Lower lobe of right lung (tissue), 2 donors: Measurements from ENCODE around the gene LHX2. TPM values are rescaled to one million over a fixed set of nuclear protein-coding genes. Genes with fewer than 3 reads are reported as not detected.

ENCODE experiments used
- ATAC-seq, 2 donors: fragments of 200-7000 bp; cut with Tn5 transposase; one replicate each; pipeline ENCODE4 v1.9.1; 2020 to 2022; ENCODE audit warnings: mild to moderate bottlenecking in 2 of 2, moderate library complexity in 2 of 2
- DNase-seq: peaks from one replicate; pipeline ENCODE4 v3.0.0-alpha.2; 2020
- H3K27ac ChIP-seq: fragments of 200-600 bp; one replicate; pipeline ENCODE4 v1.8.0; 2022
- H3K27me3 ChIP-seq: fragments of 200-600 bp; one replicate; pipeline ENCODE4 v1.8.0; 2022; ENCODE audit warnings: low read depth
- H3K36me3 ChIP-seq: fragments of 200-600 bp; one replicate; pipeline ENCODE4 v1.8.0; 2022; ENCODE audit warnings: mild to moderate bottlenecking
- H3K4me1 ChIP-seq: fragments of 200-600 bp; one replicate; pipeline ENCODE4 v1.8.0; 2022
- H3K4me3 ChIP-seq: fragments of 200-600 bp; one replicate; pipeline ENCODE4 v1.8.0; 2022; ENCODE audit warnings: mild to moderate bottlenecking
- H3K9me3 ChIP-seq: fragments of 200-600 bp; one replicate; pipeline ENCODE4 v1.8.0; 2022
- intact Hi-C: fragments of 100-400 bp; cut with DNase I; formaldehyde crosslinking; loops from one replicate; pipeline ENCODE4 v1.11.0; 2022
- total RNA-seq: library from RNA; stranded (reverse); fragmentation: NEBNext Ultra II Directional; extraction: Animal tissue kit (Norgen Biotek cat#: 25700); gene quantifications from one replicate; pipeline ENCODE4 v1.2.1, GENCODE V29; 2021
- TF ChIP-seq, protein P1 (sequence below): fragments of 200-600 bp; IDR thresholded peaks from one replicate; pipeline ENCODE4 v1.8.0; 2022; ENCODE audit warnings: antibody characterized with exemption, mild to moderate bottlenecking
- donor health status: DM: no; HTN: yes; CAD: no; lungs with severe emphysema.

LHX2 gene
- total RNA-seq, 1 donor from 2014 or later: not detected

DNA sequence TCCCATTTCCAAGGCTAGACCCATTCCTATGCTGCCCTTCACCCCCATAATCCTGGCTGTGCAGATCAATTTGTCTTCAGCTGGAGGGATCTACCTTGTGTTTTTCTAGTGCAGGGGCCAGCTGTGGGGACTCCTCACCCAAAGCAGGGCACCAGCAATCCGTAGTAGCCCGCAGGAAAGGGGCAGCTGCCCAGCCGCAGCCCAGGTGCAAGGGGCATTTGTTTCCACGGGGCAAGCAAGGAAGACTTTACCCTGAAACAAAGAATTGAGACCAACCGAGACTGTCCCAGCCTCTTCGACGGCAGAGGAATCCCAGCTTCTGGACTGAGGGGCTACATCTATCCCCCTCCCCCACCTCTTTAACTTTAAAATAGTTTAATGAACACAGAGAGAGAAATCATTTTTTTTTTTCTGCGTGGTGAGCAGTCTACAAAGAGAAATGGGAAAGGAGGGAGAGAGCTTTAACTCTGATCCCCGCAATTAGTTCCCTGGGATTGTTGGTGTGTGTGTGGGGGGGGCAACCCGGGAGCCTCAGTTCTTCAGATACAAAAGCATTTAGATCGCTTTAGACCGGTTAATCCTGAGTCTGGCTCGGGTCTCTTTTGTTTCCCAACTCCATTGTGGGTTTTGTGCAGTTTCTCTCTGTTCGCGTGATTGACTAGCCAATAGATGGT, 10.6 kb upstream of the LHX2 start:
- no peak for DNase-seq
- H3K36me3 ChIP-seq: no peaks in the 10 kb centered on the region
- peaks cover 93% of the 10 kb centered on the region for H3K27me3 ChIP-seq

DNA sequence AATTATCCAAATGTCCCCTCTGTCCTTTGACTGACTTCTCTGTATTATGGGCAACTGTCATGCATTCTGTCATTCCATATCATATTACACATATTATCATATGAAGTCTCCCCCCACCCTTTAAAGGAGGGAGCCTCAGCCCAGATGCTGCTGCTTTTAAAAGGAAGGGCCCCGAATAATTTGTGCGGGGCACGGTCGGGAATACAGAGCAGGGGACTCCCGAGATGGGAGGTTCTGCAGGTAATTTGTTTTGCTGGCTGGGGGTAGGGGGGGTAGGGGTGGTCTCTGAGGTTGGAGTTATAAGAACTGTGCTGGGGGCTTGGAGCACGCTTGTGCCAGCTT, 10.1 kb upstream of the LHX2 start:
- intact Hi-C loops: no loop called here
- peaks cover 93% of the 10 kb centered on the region for H3K27me3 ChIP-seq
- no peak overlapping the region for H3K4me3 ChIP-seq
- H3K4me1 ChIP-seq: peaks cover 27% of the 10 kb centered on the region
- no peaks in the 10 kb centered on the region for H3K9me3 ChIP-seq
- TF ChIP-seq, protein P1, sequence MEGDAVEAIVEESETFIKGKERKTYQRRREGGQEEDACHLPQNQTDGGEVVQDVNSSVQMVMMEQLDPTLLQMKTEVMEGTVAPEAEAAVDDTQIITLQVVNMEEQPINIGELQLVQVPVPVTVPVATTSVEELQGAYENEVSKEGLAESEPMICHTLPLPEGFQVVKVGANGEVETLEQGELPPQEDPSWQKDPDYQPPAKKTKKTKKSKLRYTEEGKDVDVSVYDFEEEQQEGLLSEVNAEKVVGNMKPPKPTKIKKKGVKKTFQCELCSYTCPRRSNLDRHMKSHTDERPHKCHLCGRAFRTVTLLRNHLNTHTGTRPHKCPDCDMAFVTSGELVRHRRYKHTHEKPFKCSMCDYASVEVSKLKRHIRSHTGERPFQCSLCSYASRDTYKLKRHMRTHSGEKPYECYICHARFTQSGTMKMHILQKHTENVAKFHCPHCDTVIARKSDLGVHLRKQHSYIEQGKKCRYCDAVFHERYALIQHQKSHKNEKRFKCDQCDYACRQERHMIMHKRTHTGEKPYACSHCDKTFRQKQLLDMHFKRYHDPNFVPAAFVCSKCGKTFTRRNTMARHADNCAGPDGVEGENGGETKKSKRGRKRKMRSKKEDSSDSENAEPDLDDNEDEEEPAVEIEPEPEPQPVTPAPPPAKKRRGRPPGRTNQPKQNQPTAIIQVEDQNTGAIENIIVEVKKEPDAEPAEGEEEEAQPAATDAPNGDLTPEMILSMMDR: no peak
- H3K36me3 ChIP-seq: no peaks in the 10 kb centered on the region
- no peak for DNase-seq
- no peak overlapping the region for H3K27ac ChIP-seq
- no peak for ATAC-seq

More for the DNA sequence above, 10.6 kb upstream of the LHX2 start:
- no peak overlapping the region for H3K4me3 ChIP-seq
- intact Hi-C loops: no loop called here
- H3K9me3 ChIP-seq: no peaks in the 10 kb centered on the region
- no peak overlapping the region for H3K27ac ChIP-seq
- TF ChIP-seq, protein P1: no peak
- peaks cover 29% of the 10 kb centered on the region for H3K4me1 ChIP-seq
- no peak for ATAC-seq

DNA sequence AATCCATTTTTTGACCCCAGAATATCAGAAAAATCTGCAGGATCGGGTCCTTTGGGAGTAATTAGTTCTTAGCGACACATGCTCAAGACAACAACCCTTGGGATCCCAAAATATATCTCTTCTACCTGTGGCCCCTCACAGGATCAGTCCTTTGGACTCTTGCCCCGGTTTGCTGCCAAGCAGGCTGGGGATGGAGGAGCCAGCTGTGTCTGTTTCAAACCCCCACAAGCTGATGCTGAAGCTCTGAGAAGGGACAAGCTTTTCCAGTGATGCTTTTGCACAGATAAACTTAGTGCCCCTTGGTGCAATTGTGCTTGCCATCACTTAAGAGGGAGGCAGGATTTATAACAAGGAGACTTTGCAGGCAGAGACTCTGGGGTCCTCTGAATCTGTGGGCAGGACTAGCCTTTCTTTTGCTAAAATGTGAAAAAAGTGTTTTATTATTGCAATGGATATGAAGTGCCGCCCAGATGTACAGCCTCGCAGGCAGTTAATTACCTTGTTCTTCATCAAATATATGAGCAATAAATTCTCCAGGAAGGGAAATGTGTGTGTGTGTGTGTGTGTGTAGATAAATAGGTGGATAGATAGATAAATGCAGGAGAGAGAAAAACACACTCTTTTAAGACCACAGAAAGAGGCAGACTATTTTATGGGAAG, 9.6 kb upstream of the LHX2 start:
- TF ChIP-seq, protein P1: no peak
- Histone ChIP-seq H3K4me1 (peaks cover 22% of the 10 kb centered on the region), H3K27ac (no peak overlapping the region), H3K9me3 (no peaks in the 10 kb centered on the region), H3K4me3 (no peak overlapping the region), H3K36me3 (no peaks in the 10 kb centered on the region), H3K27me3 (peaks cover 93% of the 10 kb centered on the region)
- intact Hi-C loops: no loop called here
- no peak for DNase-seq
- no peak for ATAC-seq

DNA sequence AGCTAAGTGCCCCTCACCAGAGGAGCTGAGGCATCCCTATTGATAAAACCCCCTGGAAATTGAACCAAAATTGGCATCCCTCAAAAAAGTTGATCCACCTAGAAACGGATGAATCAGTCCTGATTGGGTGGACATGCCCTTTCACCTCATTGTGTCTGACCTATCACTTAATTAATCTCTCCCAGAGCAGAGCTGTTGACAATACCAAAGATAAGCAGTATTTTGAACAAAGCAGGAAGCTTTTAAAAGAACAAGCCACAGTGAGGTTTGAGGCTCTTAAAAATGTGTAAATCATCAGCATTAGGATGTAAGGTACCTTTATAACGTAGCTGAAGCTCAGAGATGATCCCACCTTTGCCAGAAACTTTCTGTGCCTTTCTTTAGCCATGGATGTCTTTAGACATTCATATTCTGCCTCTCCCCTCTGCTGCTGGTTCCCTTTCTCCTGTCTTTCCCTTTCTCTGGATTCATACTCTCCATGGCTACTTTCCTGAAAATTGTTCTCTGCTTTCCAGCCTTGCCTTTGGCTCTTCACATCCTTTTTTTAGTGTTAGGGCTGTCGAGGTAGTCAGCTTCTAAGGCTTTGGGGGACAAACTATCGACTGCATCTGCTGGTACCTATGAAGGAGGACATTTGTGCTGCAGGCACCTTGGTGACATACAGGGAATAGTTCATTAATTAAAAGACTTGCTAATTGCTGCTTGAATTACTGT, 7.8 kb upstream of the LHX2 start:
- no peak overlapping the region for H3K27ac ChIP-seq
- no peaks in the 10 kb centered on the region for H3K36me3 ChIP-seq
- no peak overlapping the region for H3K4me3 ChIP-seq
- intact Hi-C loops: no loop called here
- H3K9me3 ChIP-seq: no peaks in the 10 kb centered on the region
- peaks cover 93% of the 10 kb centered on the region for H3K27me3 ChIP-seq
- ATAC-seq (no peak), DNase-seq (no peak)
- TF ChIP-seq, protein P1: no peak
- peaks cover 16% of the 10 kb centered on the region for H3K4me1 ChIP-seq

DNA sequence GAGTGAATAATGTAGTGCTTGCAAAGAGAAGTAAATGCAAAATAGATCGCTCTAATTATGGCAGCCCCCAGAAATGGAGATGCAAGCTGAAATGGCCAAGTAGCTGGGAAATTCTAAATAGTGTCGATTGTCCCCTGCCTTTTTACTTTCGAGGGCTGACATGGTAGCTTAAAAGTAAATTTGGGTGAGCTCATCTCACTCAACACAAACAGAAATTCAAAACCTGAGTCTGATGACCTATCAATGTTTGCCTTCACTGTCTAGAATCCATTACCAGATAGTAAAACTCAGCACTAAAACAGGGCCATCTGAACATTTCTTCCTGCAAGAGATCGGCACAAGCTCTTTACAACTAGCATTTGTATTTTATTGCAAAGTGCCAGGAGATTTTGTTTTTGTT, 7.0 kb upstream of the LHX2 start:
- peaks cover 17% of the 10 kb centered on the region for H3K4me1 ChIP-seq
- H3K9me3 ChIP-seq: no peaks in the 10 kb centered on the region
- H3K27ac ChIP-seq: no peak overlapping the region
- ATAC-seq: no peak
- DNase-seq: no peak
- intact Hi-C loops: no loop called here
- H3K27me3 ChIP-seq: peaks cover 96% of the 10 kb centered on the region
- TF ChIP-seq, protein P1: no peak
- H3K4me3 ChIP-seq: no peak overlapping the region
- no peaks in the 10 kb centered on the region for H3K36me3 ChIP-seq
